Tibial artery (tissue), 4 donors: Measurements from ENCODE around the gene PCDH9.

Experiments
- DNase-seq, 2 donors: peaks; one replicate each; pipeline ENCODE4 v3.0.0-alpha.2; 2019
- H3K27ac ChIP-seq, 2 donors: fragments of 200-600 bp; sonication (generic) in 1 of 2; 1 replicate in 1 of 2; 2 replicates in 1 of 2; pipeline ENCODE4 v1.5.1; 2018 to 2019; ENCODE audit warnings: mild to moderate bottlenecking in 1 of 2
- H3K27me3 ChIP-seq, 2 donors: fragments of 200-600 bp; sonication (generic) in 1 of 2; one replicate each; pipeline versions ENCODE4 v1.5.1 to v1.6.0; 2016 to 2019
- H3K36me3 ChIP-seq, 3 donors: fragments of 200-600 bp; sonication (generic) in 2 of 3; one replicate each; pipeline ENCODE4 v1.5.1; 2016 to 2019; ENCODE audit warnings: mild to moderate bottlenecking in 2 of 3
- H3K4me1 ChIP-seq, 4 donors: fragments of 200-600 bp; sonication (generic) in 2 of 4; 1 replicate in 3 of 4; 2 replicates in 1 of 4; pipeline ENCODE4 v1.5.1; 2016 to 2019
- H3K4me3 ChIP-seq, 2 donors: fragments of 200-600 bp; sonication (generic) in 1 of 2; 1 replicate in 1 of 2; 2 replicates in 1 of 2; pipeline ENCODE4 v1.5.1; 2018 to 2019; ENCODE audit warnings: mild to moderate bottlenecking in 2 of 2
- H3K9me3 ChIP-seq, 3 donors: fragments of 200-600 bp; sonication (generic) in 1 of 3; one replicate each; pipeline ENCODE4 v1.5.1; 2016 to 2019
- intact Hi-C: fragments of 100-400 bp; cut with DNase I; formaldehyde crosslinking; loops from one replicate; pipeline ENCODE4 v1.15.0; 2023; ENCODE audit warnings: low total_unique reads
- TF ChIP-seq, protein P1 (sequence below), 2 experiments: fragments of 200-600 bp in 1 of 2; fragments of 450-650 bp in 1 of 2; IDR thresholded peaks; one replicate each; pipeline ENCODE4 v1.5.1; 2017 to 2019; ENCODE audit warnings: antibody characterized with exemption in 2 of 2, mild to moderate bottlenecking in 1 of 2, moderate library complexity in 1 of 2

Gene PCDH9

GRCh38 chr13:67134417-67135129, 95.6 kb downstream of the PCDH9 start:
- peaks cover 0 to 9% (median 0%) of the 10 kb centered on the region in 4 donors for H3K4me1 ChIP-seq
- H3K4me3 ChIP-seq, result peak overlapping the region in 1 of 2 donors; percentile 17
- TF ChIP-seq, protein P1, sequence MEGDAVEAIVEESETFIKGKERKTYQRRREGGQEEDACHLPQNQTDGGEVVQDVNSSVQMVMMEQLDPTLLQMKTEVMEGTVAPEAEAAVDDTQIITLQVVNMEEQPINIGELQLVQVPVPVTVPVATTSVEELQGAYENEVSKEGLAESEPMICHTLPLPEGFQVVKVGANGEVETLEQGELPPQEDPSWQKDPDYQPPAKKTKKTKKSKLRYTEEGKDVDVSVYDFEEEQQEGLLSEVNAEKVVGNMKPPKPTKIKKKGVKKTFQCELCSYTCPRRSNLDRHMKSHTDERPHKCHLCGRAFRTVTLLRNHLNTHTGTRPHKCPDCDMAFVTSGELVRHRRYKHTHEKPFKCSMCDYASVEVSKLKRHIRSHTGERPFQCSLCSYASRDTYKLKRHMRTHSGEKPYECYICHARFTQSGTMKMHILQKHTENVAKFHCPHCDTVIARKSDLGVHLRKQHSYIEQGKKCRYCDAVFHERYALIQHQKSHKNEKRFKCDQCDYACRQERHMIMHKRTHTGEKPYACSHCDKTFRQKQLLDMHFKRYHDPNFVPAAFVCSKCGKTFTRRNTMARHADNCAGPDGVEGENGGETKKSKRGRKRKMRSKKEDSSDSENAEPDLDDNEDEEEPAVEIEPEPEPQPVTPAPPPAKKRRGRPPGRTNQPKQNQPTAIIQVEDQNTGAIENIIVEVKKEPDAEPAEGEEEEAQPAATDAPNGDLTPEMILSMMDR (IDR thresholded peaks at IDR 0.05), result no peak
- no peaks in the 10 kb centered on the region for H3K36me3 ChIP-seq
- H3K27ac ChIP-seq, result no peak overlapping the region
- intact Hi-C loops, result no loop called here
- H3K9me3 ChIP-seq, result no peaks in the 10 kb centered on the region
- DNase-seq, result no peak
- H3K27me3 ChIP-seq, result no peaks in the 10 kb centered on the region

GRCh38 chr13:67133476-67133875, 96.7 kb downstream of the PCDH9 start:
- Histone ChIP-seq H3K4me3 (no peak overlapping the region), H3K27me3 (no peaks in the 10 kb centered on the region), H3K9me3 (no peaks in the 10 kb centered on the region), H3K36me3 (no peaks in the 10 kb centered on the region), H3K4me1 (peaks cover 0 to 9% (median 0%) of the 10 kb centered on the region in 4 donors), H3K27ac (no peak overlapping the region)
- TF ChIP-seq, protein P1 (IDR thresholded peaks at IDR 0.05), result no peak
- DNase-seq, result no peak
- intact Hi-C loops, result no loop called here

DNA sequence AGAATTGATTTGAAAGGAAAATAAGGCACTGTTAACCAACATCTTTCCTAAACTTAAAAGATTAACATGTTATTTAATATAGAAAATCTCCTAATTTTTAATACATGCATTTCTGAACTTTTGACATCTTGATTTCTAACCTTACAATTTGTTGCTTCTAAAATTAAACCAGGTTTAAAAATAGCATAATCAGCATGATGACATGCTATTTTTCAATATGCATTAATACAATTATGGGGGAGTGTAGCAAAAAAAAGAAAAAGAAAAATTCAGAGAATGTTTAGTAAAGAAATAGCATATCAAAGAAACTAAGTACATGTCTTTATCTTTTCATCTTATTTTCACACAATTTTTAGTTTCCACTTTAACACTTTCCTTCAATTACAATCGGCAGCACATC, 98.7 kb downstream of the PCDH9 start:
- H3K9me3 ChIP-seq, result no peaks in the 10 kb centered on the region
- TF ChIP-seq, protein P1 (IDR thresholded peaks at IDR 0.05), result no peak
- peaks cover 0 to 9% (median 0%) of the 10 kb centered on the region in 4 donors for H3K4me1 ChIP-seq
- DNase-seq, result no peak
- no peak overlapping the region for H3K4me3 ChIP-seq
- no peaks in the 10 kb centered on the region for H3K27me3 ChIP-seq
- no peak overlapping the region for H3K27ac ChIP-seq
- no peaks in the 10 kb centered on the region for H3K36me3 ChIP-seq
- intact Hi-C loops, result no loop called here

DNA sequence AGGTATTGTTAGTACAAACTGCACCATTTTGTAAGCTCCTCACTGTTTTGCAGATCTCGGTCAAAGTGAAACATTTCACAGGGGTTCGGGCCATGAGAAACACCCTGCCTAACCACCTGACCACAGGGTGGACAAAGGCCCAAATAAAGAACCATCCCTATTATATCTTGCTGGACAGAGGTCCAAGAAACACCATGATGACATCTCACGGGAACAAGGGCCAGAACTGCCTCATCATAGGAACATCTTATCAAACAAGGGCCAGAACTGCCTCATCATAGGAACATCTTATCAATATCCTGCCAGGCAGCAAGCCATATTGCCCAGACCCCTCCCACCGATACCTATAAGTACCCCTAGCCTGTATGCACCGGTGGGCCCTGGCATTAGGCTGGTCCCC, 99.7 kb downstream of the PCDH9 start:
- H3K27ac ChIP-seq, result no peak overlapping the region
- H3K4me3 ChIP-seq, result no peak overlapping the region
- intact Hi-C loops, result no loop called here
- no peaks in the 10 kb centered on the region for H3K36me3 ChIP-seq
- TF ChIP-seq, protein P1 (IDR thresholded peaks at IDR 0.05), result no peak
- no peaks in the 10 kb centered on the region for H3K9me3 ChIP-seq
- no peak for DNase-seq
- no peaks in the 10 kb centered on the region for H3K27me3 ChIP-seq
- H3K4me1 ChIP-seq, result peaks cover 0 to 9% (median 0%) of the 10 kb centered on the region in 4 donors

- intact Hi-C loops, result no loop called here
- no peak for DNase-seq
- no peak overlapping the region for H3K27ac ChIP-seq
- no peaks in the 10 kb centered on the region for H3K4me1 ChIP-seq
- H3K4me3 ChIP-seq, result no peak overlapping the region
- no peaks in the 10 kb centered on the region for H3K9me3 ChIP-seq
- no peaks in the 10 kb centered on the region for H3K27me3 ChIP-seq
- no peaks in the 10 kb centered on the region for H3K36me3 ChIP-seq
- TF ChIP-seq, protein P1 (IDR thresholded peaks at IDR 0.05), result no peak
Measured at GRCh38 chr13:67128136-67128535, 102.0 kb downstream of the PCDH9 start.
